G401 (cell line): ENCODE results near the gene SYT14. TPM values are rescaled to one million over a fixed set of nuclear protein-coding genes. Genes with fewer than 3 reads are reported as not detected.
"Not testable (repeated sequence)": the region's sequence is repeated elsewhere in the genome, so short reads cannot be mapped to it uniquely, and the experiment has no call there.

Experiments
- DNase-seq: peaks from one replicate; pipeline ENCODE4 v3.0.0-alpha.2; 2015; ENCODE audit warnings: low spot score
- in situ Hi-C: cut with HindIII; loops from 2 replicates; pipeline ENCODE4 v1.10.0; 2016; ENCODE audit warnings: low sequenced_read_pairs, mixed read lengths
- total RNA-seq: library from RNA; depleted of rRNA; stranded (reverse); fragments of >200 nt; shearing (Covaris generic); gene quantifications from 2 replicates; pipeline ENCODE4 v1.2.3, GENCODE V29; 2014

The SYT14 gene
- total RNA-seq, 1 experiment from 2014 or later, result 58.0 TPM

GRCh38 chr1:210003501-210003900 is 65.5 kb downstream of the SYT14 start:
- in situ Hi-C loops, result no loop called here

GRCh38 chr1:210010161-210010560 is 72.1 kb downstream of the SYT14 start:
- DNase-seq, result no peak

More at GRCh38 chr1:210003501-210003900, 65.5 kb downstream of the SYT14 start:
- no peak for DNase-seq

GRCh38 chr1:210021145-210021860 is 83.3 kb downstream of the SYT14 start:
- DNase-seq, result no peak
- in situ Hi-C loops, result no loop called here

More at GRCh38 chr1:210010161-210010560, 72.1 kb downstream of the SYT14 start:
- in situ Hi-C loops, result no loop called here

GRCh38 chr1:210022044-210022443 is 84.0 kb downstream of the SYT14 start:
- no peak for DNase-seq
- in situ Hi-C loops, result no loop called here

- in situ Hi-C loops, result no loop called here
- DNase-seq, result no peak
Measured at GRCh38 chr1:210024282-210024681, 86.3 kb downstream of the SYT14 start.

DNA sequence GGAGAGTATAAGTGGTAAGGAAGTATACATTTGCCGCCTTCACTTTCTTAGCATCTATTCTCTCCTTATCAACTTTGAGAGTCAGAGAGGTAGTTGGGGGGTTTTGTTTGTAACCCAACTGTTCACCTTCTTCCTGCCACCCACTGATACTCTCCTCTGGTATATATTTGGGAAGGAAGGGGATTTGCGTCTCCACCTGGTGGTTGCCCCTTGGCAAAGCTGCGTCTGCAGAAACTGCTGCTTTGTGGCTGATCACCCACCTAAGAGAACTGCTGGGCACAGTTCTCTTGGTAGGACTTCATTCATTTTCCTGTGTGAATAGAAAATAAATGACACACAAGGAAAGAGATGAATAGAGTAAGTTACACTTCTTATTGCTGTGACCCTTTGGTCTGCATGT is 87.0 kb downstream of the SYT14 start:
- no peak for DNase-seq
- in situ Hi-C loops, result no loop called here

- no peak for DNase-seq
- in situ Hi-C loops, result no loop called here
Measured at GRCh38 chr1:210025870-210026269, 87.9 kb downstream of the SYT14 start.

- in situ Hi-C loops, result no loop called here
- no peak for DNase-seq
Measured at GRCh38 chr1:210027994-210028393, 90.0 kb downstream of the SYT14 start.

- in situ Hi-C loops, result no loop called here
- no peak for DNase-seq
Measured at GRCh38 chr1:210031473-210031872, 93.5 kb downstream of the SYT14 start.

DNA sequence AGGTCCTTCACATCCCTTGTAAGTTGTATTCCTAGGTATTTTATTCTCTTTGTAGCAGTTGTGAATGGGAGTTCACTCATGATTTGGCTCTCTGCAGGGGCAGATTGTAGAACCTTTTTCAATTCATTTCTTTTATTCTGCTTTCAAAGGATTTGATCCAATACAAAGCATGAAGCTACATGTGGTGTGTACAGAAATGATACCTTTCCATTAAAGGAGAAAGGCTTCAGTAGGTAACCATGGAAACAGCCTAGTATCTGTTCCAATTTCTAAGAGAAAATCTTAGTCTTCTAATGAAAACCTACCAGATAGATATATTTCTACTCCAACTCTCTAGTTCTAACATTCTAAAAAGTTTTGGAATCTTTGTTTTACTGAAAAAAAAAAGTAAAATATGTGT is 105.0 kb downstream of the SYT14 start:
- in situ Hi-C loops, result no loop called here
- no peak for DNase-seq

GRCh38 chr1:210049616-210050015 is 111.6 kb downstream of the SYT14 start:
- in situ Hi-C loops, result no loop called here

GRCh38 chr1:210050491-210050890 is 112.5 kb downstream of the SYT14 start:
- in situ Hi-C loops, DNase-seq: not testable (repeated sequence)

More at GRCh38 chr1:210049616-210050015, 111.6 kb downstream of the SYT14 start:
- no peak for DNase-seq

DNA sequence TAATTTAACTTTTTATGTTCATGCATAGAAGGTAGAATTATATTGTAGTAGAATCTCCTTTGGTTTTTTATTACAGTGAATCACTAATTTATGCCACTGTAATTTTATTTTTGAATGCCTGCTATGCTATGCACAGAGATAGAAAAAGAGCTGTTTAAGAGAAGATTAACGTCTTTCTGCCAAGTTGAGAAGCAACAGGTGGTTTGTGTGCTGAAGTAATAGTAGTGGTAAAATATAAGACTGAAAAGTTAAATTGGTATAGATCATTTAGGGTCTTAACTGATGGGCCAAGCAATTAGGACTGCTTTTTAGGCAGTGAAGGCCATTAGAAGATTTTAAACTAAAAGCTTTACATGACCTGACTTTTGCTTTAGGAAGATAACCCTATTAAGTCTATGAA is 115.1 kb downstream of the SYT14 start:
- in situ Hi-C loops, result no loop called here
- DNase-seq, result no peak

DNA sequence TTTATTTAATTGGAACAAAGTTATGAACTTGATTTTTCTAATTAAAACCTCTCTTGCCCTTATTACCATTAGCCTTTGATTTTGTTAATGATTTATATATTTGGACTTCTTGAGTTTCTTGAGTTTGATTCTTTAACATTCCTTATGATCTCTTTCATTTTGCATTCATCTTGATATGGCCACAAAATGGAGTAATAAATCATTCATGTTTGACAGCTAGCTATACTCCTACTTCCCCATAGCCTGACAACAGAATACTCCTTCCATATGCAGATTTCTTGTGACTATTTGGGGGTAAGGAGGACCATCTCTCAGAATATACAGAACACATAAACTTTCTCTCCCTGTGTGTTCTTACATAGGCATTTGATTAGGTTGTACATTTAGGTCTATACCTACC is 119.6 kb downstream of the SYT14 start:
- in situ Hi-C loops, result no loop called here
- DNase-seq, result no peak

DNA sequence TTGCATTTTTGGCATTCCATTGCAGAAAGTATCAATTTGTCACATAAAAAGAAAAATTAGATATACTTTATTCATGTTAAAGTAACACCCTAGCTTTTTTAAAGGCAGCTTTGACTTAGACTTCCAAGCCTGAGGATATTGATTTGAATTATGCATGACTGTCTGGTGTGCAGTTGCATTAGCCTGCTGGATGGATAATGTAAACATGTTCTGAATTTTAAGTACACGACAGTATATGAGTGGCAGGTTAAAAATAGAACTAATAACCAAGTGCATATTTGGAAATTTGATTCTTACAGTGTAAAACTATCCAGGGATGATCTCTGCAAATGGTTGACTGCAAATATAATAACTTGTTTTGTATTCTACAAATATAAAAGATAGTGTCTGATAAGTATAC is 124.0 kb downstream of the SYT14 start:
- no peak for DNase-seq
- in situ Hi-C loops, result no loop called here

DNA sequence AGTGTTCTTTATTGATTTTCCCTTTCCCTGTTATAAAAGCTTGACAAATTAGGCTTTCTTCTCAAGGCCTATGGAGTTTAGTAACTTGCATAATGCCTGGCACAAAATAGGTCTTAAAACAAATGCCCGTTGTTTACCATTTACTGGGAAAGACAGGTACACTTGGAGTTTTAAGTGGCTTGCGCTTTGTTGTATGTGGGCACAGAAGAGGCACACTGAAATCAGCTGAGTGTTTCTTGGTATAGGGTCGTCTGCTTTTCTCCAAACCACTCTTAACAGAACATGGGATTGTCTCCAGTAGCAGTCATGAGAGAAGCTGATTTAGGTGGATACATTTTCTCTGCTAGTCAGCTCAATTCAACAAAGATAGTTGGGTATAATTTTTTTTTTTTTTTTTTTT is 132.5 kb downstream of the SYT14 start:
- no peak for DNase-seq
- in situ Hi-C loops, result no loop called here

- no peak for DNase-seq
- in situ Hi-C loops, result no loop called here
Measured at GRCh38 chr1:210072129-210072528, 134.1 kb downstream of the SYT14 start.

- in situ Hi-C loops, result no loop called here
Measured at GRCh38 chr1:210072896-210073504, 135.0 kb downstream of the SYT14 start.

GRCh38 chr1:210074904-210075303 is 136.9 kb downstream of the SYT14 start:
- no peak for DNase-seq
- in situ Hi-C loops, result no loop called here

More at GRCh38 chr1:210072896-210073504, 135.0 kb downstream of the SYT14 start:
- DNase-seq, result no peak

DNA sequence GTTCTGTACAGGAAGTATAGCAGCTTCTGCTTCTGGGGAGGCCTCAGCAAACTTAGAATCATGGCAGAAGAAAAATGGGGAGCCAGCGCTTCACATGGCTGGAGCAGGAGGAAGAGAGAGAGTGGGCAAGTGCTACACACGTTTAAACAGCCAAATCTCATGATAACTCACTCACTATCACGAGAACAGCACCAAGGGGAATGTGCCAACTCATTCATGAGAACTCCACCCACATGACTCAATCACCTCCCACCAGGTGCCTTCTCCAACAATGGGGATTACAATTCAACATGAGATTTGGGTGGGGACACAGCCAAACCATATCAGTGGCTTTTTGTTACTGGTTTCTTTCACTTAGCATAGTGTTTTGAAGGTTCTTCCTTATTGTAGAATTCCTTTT is 138.6 kb downstream of the SYT14 start:
- no peak for DNase-seq
- in situ Hi-C loops, result no loop called here

DNA sequence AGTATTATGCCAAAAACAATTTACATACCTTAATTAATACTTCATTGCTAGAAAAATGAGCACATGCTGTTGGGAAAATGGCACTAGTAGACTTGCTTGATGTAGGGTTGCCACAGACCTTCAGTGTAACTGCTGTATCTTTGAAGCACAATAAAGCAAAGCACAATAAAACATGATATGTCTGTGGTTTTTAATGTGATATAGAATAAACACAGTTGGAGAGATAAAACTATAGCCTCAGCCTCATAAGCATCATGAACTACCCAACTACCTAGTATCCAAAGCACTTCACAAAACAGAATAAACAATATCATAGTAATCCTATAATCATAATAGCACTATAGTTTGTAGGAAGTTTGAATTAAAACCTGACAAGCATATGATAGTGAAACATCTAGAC is 143.5 kb downstream of the SYT14 start:
- DNase-seq, result no peak
- in situ Hi-C loops, result no loop called here
